DOHH2 (cell line): Measurements from ENCODE around the gene APLF.

Experiments
- EZH2phosphoT487 ChIP-seq: fragments of 200-600 bp; sonication (generic); IDR thresholded peaks from 2 replicates; pipeline ENCODE4 v1.6.1; 2017; ENCODE audit warnings: borderline replicate concordance, mild to moderate bottlenecking, antibody characterized with exemption, low read length, moderate library complexity, mixed read lengths
- TF ChIP-seq, protein P1 (sequence below): fragments of 200-600 bp; sonication (generic); IDR thresholded peaks from one replicate; pipeline ENCODE4 v1.5.1; 2014; ENCODE audit warnings: antibody characterized with exemption, mild to moderate bottlenecking, low read depth, low read length; ENCODE audit not compliant: poor library complexity, severe bottlenecking

DNA sequence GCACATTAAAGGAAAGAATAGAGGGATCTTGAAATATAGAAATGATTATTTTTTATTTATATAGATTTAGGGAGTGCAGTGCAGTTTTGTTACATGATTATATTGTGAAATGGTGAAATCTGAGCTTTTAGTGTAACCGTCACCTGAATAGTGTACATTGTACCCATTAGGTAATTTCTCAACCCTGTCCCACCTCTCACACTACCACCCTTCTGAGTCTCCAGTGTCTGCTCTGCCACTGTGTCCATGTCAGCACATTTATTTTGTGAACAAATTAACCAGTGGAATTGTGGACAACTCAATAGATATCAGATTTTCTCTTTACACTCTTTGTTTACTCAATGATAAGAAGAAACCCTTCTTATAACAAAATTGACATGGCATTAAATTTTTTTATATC is 24.2 kb downstream of the APLF start:
- TF ChIP-seq, protein P1, sequence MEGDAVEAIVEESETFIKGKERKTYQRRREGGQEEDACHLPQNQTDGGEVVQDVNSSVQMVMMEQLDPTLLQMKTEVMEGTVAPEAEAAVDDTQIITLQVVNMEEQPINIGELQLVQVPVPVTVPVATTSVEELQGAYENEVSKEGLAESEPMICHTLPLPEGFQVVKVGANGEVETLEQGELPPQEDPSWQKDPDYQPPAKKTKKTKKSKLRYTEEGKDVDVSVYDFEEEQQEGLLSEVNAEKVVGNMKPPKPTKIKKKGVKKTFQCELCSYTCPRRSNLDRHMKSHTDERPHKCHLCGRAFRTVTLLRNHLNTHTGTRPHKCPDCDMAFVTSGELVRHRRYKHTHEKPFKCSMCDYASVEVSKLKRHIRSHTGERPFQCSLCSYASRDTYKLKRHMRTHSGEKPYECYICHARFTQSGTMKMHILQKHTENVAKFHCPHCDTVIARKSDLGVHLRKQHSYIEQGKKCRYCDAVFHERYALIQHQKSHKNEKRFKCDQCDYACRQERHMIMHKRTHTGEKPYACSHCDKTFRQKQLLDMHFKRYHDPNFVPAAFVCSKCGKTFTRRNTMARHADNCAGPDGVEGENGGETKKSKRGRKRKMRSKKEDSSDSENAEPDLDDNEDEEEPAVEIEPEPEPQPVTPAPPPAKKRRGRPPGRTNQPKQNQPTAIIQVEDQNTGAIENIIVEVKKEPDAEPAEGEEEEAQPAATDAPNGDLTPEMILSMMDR, result no peak
- no peak for TF ChIP-seq EZH2phosphoT487
